GM21717 (cell line): Measurements from ENCODE around the gene DR1.

Source experiments
- ATAC-seq: cut with Tn5 transposase; IDR thresholded peaks from one replicate; pipeline ENCODE4 v1.9.1; 2021; ENCODE audit warnings: mild to moderate bottlenecking, moderate library complexity; ENCODE audit not compliant: unreplicated experiment

DR1 gene

GRCh38 chr1:93345633-93346420 is at the start of gene DR1:
DR1 (plus strand) TSS chr1:93345907; CDS start chr1:93346646, 739 bp downstream.
- ATAC-seq = peak; percentile 77

- ATAC-seq = no peak
Measured at GRCh38 chr1:93296555-93297154, 49.1 kb upstream of the DR1 start.

GRCh38 chr1:93301131-93301530 is 44.6 kb upstream of the DR1 start:
- ATAC-seq = no peak

- ATAC-seq = no peak
Measured at GRCh38 chr1:93302078-93302477, 43.6 kb upstream of the DR1 start.

- peak; percentile 66 for ATAC-seq
Measured at GRCh38 chr1:93304716-93305138, 41.0 kb upstream of the DR1 start.

GRCh38 chr1:93306920-93307319 is 38.8 kb upstream of the DR1 start:
- no peak for ATAC-seq

GRCh38 chr1:93313026-93313425 is 32.7 kb upstream of the DR1 start:
- no peak for ATAC-seq

GRCh38 chr1:93317207-93317606 is 28.5 kb upstream of the DR1 start:
- ATAC-seq = no peak

- no peak for ATAC-seq
Measured at GRCh38 chr1:93317943-93318342, 27.8 kb upstream of the DR1 start.

GRCh38 chr1:93321720-93322119 is 24.0 kb upstream of the DR1 start:
- ATAC-seq = no peak

- no peak for ATAC-seq
Measured at GRCh38 chr1:93322349-93322748, 23.4 kb upstream of the DR1 start.

GRCh38 chr1:93323185-93323820 is 22.4 kb upstream of the DR1 start:
- no peak for ATAC-seq

- ATAC-seq = no peak
Measured at GRCh38 chr1:93324486-93325464, 20.9 kb upstream of the DR1 start.

GRCh38 chr1:93328809-93329760 is 16.6 kb upstream of the DR1 start:
- peak; percentile 78 for ATAC-seq

GRCh38 chr1:93330196-93330595 is 15.5 kb upstream of the DR1 start:
- no peak for ATAC-seq

GRCh38 chr1:93330617-93331016 is 15.1 kb upstream of the DR1 start:
- ATAC-seq = no peak

- no peak for ATAC-seq
Measured at GRCh38 chr1:93331412-93331811, 14.3 kb upstream of the DR1 start.

- no peak for ATAC-seq
Measured at GRCh38 chr1:93332368-93332767, 13.3 kb upstream of the DR1 start.

GRCh38 chr1:93338387-93339146 is 7.1 kb upstream of the DR1 start:
- ATAC-seq = no peak
